ENCODE results near the gene MAP7D1.
"Not testable (repeated sequence)": the region's sequence is repeated elsewhere in the genome, so short reads cannot be mapped to it uniquely, and the experiment has no call there.

The MAP7D1 gene

DNA sequence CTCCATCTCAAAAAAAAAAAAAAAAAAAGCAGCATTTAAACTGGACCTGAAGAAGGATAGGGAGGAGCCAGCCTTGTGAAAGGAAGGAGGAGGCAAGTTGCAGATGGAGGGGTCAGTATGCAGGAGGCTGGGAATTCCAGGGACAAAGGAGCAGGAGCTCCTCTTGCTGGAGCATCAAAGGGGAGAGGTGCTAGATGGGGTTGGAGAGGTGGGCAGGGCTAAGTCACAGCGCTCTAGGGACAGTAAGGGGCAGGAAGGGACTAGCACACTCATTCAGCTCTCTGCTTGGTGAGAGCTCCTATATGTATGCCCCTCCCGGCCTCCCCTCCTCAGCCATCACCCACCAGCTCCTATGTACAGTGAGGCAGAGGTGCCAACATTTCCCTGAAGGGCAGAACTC, 26.8 kb downstream of the MAP7D1 start:
- no peak for DNase-seq
- TF ChIP-seq, protein P1, sequence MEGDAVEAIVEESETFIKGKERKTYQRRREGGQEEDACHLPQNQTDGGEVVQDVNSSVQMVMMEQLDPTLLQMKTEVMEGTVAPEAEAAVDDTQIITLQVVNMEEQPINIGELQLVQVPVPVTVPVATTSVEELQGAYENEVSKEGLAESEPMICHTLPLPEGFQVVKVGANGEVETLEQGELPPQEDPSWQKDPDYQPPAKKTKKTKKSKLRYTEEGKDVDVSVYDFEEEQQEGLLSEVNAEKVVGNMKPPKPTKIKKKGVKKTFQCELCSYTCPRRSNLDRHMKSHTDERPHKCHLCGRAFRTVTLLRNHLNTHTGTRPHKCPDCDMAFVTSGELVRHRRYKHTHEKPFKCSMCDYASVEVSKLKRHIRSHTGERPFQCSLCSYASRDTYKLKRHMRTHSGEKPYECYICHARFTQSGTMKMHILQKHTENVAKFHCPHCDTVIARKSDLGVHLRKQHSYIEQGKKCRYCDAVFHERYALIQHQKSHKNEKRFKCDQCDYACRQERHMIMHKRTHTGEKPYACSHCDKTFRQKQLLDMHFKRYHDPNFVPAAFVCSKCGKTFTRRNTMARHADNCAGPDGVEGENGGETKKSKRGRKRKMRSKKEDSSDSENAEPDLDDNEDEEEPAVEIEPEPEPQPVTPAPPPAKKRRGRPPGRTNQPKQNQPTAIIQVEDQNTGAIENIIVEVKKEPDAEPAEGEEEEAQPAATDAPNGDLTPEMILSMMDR (IDR thresholded peaks at IDR 0.05; ENCODE audit: low read depth, low read length, missing control alignments) = no peak
- in situ Hi-C loops (cut with HindIII; ENCODE audit: low pct_ligation_motif_present, low sequenced_read_pairs) = no loop called here
- Histone ChIP-seq H3K36me3 (replicated peaks) (peaks cover 56% of the 10 kb centered on the region), H3K4me3 (ENCODE audit: low read depth, low read length) (no peak overlapping the region), H3K27ac (no peak overlapping the region), H3K27me3 (replicated peaks) (no peaks in the 10 kb centered on the region)

DNA sequence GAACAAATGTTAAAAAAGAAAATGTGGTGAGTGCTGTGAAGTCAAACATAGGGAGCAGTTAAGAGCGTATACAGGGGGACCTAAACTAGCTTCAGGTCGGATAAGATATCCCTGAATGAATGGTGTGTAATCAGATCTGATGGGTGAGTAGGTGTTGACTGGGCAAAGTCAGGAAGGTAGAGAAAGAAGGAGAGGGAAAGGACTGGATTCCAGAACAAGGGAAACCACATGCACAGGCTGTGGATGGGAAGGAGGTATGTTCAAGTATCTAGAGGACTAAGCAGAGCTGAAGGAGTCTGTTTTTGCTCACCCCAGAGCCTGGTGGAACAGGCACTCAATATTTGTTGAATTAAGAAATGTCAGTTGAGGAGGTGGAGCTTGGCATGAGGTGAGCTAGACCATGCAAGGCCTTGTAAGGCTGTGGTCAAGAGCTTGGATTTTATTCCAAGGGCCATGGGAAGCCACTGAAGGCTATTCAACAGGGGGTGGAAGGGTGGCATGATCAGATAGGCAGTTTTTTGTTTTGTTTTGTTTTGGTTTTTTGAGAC, 27.4 kb downstream of the MAP7D1 start:
- no peak for DNase-seq
- TF ChIP-seq, protein P1 (IDR thresholded peaks at IDR 0.05; ENCODE audit: low read depth, low read length, missing control alignments) = no peak
- in situ Hi-C loops (cut with HindIII; ENCODE audit: low pct_ligation_motif_present, low sequenced_read_pairs) = no loop called here
- Histone ChIP-seq H3K27ac (no peak overlapping the region), H3K36me3 (replicated peaks) (peaks cover 50% of the 10 kb centered on the region), H3K27me3 (replicated peaks) (no peaks in the 10 kb centered on the region), H3K4me3 (ENCODE audit: low read depth, low read length) (no peak overlapping the region)

DNA sequence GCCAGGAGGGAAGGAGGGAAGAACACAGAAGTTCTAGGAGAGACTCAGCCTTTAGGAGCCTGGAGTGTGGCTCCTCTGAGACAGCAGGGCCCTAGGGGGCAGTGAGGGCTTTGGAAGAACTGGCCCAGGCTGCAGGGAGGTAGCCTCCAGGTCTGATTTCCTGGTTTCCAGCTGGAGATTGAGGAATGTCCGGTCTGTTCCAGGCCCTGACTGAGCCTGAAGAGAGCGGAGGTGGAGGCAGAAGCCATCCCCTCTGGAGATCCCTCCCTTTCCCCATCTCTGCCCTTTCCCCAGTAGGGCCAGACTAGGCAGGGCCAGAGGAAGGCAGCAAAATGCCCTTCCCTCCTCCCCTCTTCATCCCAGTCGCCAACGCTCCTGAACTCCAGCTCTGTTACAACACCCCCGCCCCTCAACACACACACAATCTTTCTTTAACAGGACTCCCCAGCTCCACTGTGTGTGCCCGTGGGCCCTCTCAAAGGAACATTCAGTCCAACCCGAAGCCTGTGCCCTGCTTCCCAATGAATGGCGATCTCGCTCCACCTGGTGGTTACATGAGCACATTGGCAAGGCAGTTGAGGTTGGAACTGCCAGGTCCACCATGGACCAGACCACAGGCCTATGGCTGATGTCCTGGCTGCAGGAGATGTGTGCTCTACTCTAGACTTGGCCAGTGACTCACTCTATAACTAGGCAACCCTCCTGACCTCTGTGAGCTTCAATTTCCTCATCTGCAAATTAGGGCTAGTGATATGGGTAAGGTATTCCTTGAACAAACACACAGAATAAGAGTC, 32.0 kb downstream of the MAP7D1 start:
- Histone ChIP-seq H3K27me3 (replicated peaks) (no peaks in the 10 kb centered on the region), H3K36me3 (replicated peaks) (peaks cover 9% of the 10 kb centered on the region), H3K27ac (peak overlapping the region; percentile 55), H3K4me3 (ENCODE audit: low read depth, low read length) (no peak overlapping the region)
- peak; percentile 88 for DNase-seq
- in situ Hi-C loops (cut with HindIII; ENCODE audit: low pct_ligation_motif_present, low sequenced_read_pairs) = no loop called here
- TF ChIP-seq, protein P1 (IDR thresholded peaks at IDR 0.05; ENCODE audit: low read depth, low read length, missing control alignments) = peak; percentile 91

DNA sequence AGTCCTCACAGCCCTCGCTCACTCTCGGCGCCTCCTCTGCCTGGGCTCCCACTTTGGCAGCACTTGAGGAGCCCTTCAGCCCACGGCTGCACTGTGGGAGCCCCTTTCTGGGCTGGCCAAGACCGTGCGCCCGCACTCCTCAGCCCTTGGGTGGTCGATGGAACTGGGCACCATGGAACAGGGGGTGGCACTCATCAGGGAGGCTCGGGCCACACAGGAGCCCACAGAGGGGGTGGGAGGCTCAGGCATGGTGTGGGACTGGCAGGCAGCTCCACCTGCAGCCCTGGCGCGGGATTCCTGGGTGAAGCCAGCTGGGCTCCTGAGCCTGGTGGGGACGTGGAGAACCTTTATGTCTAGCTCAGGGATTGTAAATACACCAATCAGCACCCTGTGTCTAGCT, 40.8 kb downstream of the MAP7D1 start:
- H3K27me3 ChIP-seq (replicated peaks); H3K27ac ChIP-seq; DNase-seq; H3K4me3 ChIP-seq (ENCODE audit: low read depth, low read length); H3K36me3 ChIP-seq (replicated peaks); in situ Hi-C loops (cut with HindIII; ENCODE audit: low pct_ligation_motif_present, low sequenced_read_pairs): not testable (repeated sequence)

DNA sequence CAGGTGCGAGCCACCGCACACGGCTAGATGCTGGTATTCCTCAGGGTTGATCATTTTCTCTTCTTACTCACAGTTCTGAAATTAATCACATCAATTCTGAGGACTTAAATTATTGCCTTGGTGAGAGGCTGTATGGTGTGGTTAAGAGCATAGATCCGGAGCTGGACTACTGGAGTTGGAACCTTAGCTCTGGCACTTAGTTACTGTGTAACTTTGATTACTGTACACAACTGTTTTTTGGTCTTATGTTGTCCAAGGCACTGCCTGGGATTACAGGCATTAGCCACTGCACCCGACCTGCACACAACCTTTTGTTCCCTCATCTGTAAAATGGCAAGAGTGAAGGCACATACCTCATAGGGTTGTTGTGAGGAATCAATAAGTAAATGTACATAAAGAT, 42.7 kb downstream of the MAP7D1 start:
- H3K36me3 ChIP-seq (replicated peaks) = no peaks in the 10 kb centered on the region
- in situ Hi-C loops (cut with HindIII; ENCODE audit: low pct_ligation_motif_present, low sequenced_read_pairs) = no loop called here
- TF ChIP-seq, protein P1 (IDR thresholded peaks at IDR 0.05; ENCODE audit: low read depth, low read length, missing control alignments) = no peak
- no peak overlapping the region for H3K27ac ChIP-seq
- no peaks in the 10 kb centered on the region for H3K27me3 ChIP-seq (replicated peaks)
- H3K4me3 ChIP-seq (ENCODE audit: low read depth, low read length) = no peak overlapping the region
- DNase-seq = no peak

DNA sequence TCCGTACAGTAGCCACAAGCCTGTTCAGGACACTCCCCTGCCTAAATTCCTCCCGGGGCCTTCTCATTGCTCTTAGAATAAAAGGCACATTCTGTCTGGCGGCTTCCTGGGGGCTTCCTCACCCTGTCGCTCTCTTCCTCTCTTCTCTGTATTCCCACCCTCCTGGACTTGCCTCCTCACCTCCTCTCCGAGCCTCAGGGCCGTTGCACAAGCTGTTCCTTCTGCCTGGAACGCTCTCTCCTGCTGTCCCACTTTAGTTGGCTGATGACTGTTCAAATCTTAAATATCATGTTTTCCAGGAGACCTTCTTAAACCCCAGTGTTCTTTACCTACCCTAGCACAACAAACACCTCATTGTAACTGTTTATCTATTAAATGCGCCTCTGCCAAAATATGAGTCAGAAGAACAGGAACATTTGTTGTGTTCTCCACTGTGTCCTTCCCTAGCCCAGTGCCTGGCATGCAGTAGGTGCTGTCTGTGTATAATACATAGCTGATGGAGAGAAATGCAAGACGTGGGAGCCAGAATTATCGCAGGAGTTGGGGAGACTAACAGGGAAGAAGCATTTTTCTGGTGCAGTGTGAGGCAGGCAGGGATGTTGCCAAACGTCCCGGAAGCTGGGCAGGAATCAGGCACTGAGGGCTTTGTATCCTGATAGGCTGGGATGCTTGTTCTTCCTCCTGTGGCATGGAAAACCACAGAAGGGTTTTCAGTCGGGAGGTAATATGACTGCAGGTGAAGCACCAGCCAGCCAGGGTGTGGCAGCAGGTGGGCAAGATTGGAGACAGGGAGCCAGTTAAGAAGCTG, 44.2 kb downstream of the MAP7D1 start:
- TF ChIP-seq, protein P1 (IDR thresholded peaks at IDR 0.05; ENCODE audit: low read depth, low read length, missing control alignments) = no peak
- H3K36me3 ChIP-seq (replicated peaks) = no peaks in the 10 kb centered on the region
- in situ Hi-C loops (cut with HindIII; ENCODE audit: low pct_ligation_motif_present, low sequenced_read_pairs) = no loop called here
- H3K27me3 ChIP-seq (replicated peaks) = no peaks in the 10 kb centered on the region
- no peak overlapping the region for H3K4me3 ChIP-seq (ENCODE audit: low read depth, low read length)
- DNase-seq = no peak
- H3K27ac ChIP-seq = no peak overlapping the region
